Skin epidermis (tissue), 12 donors: Measurements from ENCODE around the gene GAL3ST3.
A peak's percentile ranks its signal among the peaks of the same experiment; 100 is the strongest.

Experiments
- H3K27ac ChIP-seq, 21 experiments: fragments of 200-600 bp; sonication (generic) in 11 of 21; one replicate each; pipeline ENCODE4 v1.5.0; 2020; ENCODE audit warnings: mild to moderate bottlenecking in 3 of 21, inconsistent platforms in 2 of 21, moderate library complexity in 2 of 21
- H3K4me3 ChIP-seq, 7 experiments: fragments of 200-600 bp; sonication (generic) in 2 of 7; one replicate each; pipeline ENCODE4 v1.5.0; 2020; ENCODE audit warnings: inconsistent platforms in 2 of 7, mild to moderate bottlenecking in 2 of 7, moderate library complexity in 1 of 7

GAL3ST3 gene

GRCh38 chr11:66070604-66071380 is 21.8 kb upstream of the GAL3ST3 start:
- Histone ChIP-seq H3K4me3 (peak overlapping the region; percentile 61 to 93 (median 88)), H3K27ac (peak overlapping the region; percentile 79 to 99 (median 94))

- peak within 1 kb of the TSS; percentile 61 to 93 (median 88) for H3K4me3 ChIP-seq
- H3K27ac ChIP-seq = peak within 1 kb of the TSS; percentile 85 to 99 (median 97)
Measured at GRCh38 chr11:66069715-66070603, 21.0 kb upstream of the GAL3ST3 start, which contains the start of gene PACS1. Gene PACS1, plus strand, starts transcription at chr11:66070272. Its CDS starts 215 bp downstream, at chr11:66070487.

- Histone ChIP-seq H3K4me3 (peak overlapping the region; percentile 58 to 93 (median 81)), H3K27ac (peak overlapping the region; percentile 82 to 99 (median 97))
Measured at GRCh38 chr11:66068923-66069714, 20.2 kb upstream of the GAL3ST3 start.

- H3K4me3 ChIP-seq = no peak overlapping the region
Measured at GRCh38 chr11:66068154-66068821, 19.3 kb upstream of the GAL3ST3 start.

GRCh38 chr11:66067640-66068039 is 18.7 kb upstream of the GAL3ST3 start:
- Histone ChIP-seq H3K27ac (peak overlapping the region in 4 of 21 experiments; percentile 94 to 99 (median 98)), H3K4me3 (no peak overlapping the region)

More at GRCh38 chr11:66068154-66068821, 19.3 kb upstream of the GAL3ST3 start:
- H3K27ac ChIP-seq = peak overlapping the region in 18 of 21 experiments; percentile 86 to 99 (median 96)

GRCh38 chr11:66066751-66067150 is 17.8 kb upstream of the GAL3ST3 start:
- no peak overlapping the region for H3K4me3 ChIP-seq
- H3K27ac ChIP-seq = peak overlapping the region in 3 of 21 experiments; percentile 1 to 32 (median 19)

- no peak overlapping the region for H3K27ac ChIP-seq
- H3K4me3 ChIP-seq = no peak overlapping the region
Measured at GRCh38 chr11:66064571-66064970, 15.6 kb upstream of the GAL3ST3 start.

GRCh38 chr11:66063900-66064299 is 14.9 kb upstream of the GAL3ST3 start:
- Histone ChIP-seq H3K4me3 (no peak overlapping the region), H3K27ac (no peak overlapping the region)

GRCh38 chr11:66062408-66062807 is 13.4 kb upstream of the GAL3ST3 start:
- H3K27ac ChIP-seq = no peak overlapping the region

GRCh38 chr11:66061268-66061667 is 12.3 kb upstream of the GAL3ST3 start:
- H3K27ac ChIP-seq = no peak overlapping the region
- no peak overlapping the region for H3K4me3 ChIP-seq

More at GRCh38 chr11:66062408-66062807, 13.4 kb upstream of the GAL3ST3 start:
- no peak overlapping the region for H3K4me3 ChIP-seq

- H3K27ac ChIP-seq = peak overlapping the region in 1 of 21 experiments; percentile 6
- H3K4me3 ChIP-seq = no peak overlapping the region
Measured at GRCh38 chr11:66059966-66060680, 11.2 kb upstream of the GAL3ST3 start.

- Histone ChIP-seq H3K4me3 (no peak overlapping the region), H3K27ac (no peak overlapping the region)
Measured at GRCh38 chr11:66056501-66056900, 7.5 kb upstream of the GAL3ST3 start.

GRCh38 chr11:66055021-66055420 is 6.1 kb upstream of the GAL3ST3 start:
- Histone ChIP-seq H3K27ac (no peak overlapping the region), H3K4me3 (no peak overlapping the region)

- Histone ChIP-seq H3K4me3 (peak overlapping the region; percentile 81 to 99 (median 95)), H3K27ac (peak overlapping the region; percentile 48 to 96 (median 89))
Measured at GRCh38 chr11:66052664-66052982, 3.7 kb upstream of the GAL3ST3 start.

GRCh38 chr11:66051766-66052663 is 3.1 kb upstream of the GAL3ST3 start, which contains the start of gene SF3B2:
Gene SF3B2, plus strand, starts transcription at chr11:66052364. Its CDS starts 21 bp downstream, at chr11:66052385.
- peak within 1 kb of the TSS; percentile 81 to 99 (median 95) for H3K4me3 ChIP-seq

GRCh38 chr11:66051371-66051765 is 2.4 kb upstream of the GAL3ST3 start:
- Histone ChIP-seq H3K27ac (peak overlapping the region; percentile 62 to 96 (median 89)), H3K4me3 (peak overlapping the region; percentile 81 to 99 (median 95))

More at GRCh38 chr11:66051766-66052663, 3.1 kb upstream of the GAL3ST3 start, which contains the start of gene SF3B2:
- H3K27ac ChIP-seq = peak within 1 kb of the TSS; percentile 62 to 96 (median 89)

GRCh38 chr11:66050581-66051231 is 1.7 kb upstream of the GAL3ST3 start:
- Histone ChIP-seq H3K4me3 (no peak overlapping the region), H3K27ac (peak overlapping the region in 11 of 21 experiments; percentile 72 to 95 (median 89))
